ENCODE measurements around the gene ATAD3C.

ATAD3C gene

GRCh38 chr1:1419813-1420653 is 29.5 kb upstream of the ATAD3C start:
- no peak overlapping the region for H3K9ac ChIP-seq
- no peak overlapping the region for H2AFZ ChIP-seq (ENCODE audit: low read depth)
- H3K4me2 ChIP-seq: no peak overlapping the region

GRCh38 chr1:1420654-1421141 is 28.8 kb upstream of the ATAD3C start:
- no peaks in the 10 kb centered on the region for H3K36me3 ChIP-seq (ENCODE audit: insufficient read depth)
- H3K27ac ChIP-seq: no peak overlapping the region
- H4K20me1 ChIP-seq (ENCODE audit: insufficient read depth): no peaks in the 10 kb centered on the region
- H3K4me2 ChIP-seq: no peak overlapping the region
- no peak overlapping the region for H3K4me3 ChIP-seq (IDR thresholded peaks at IDR 0.05; ENCODE audit: insufficient read depth, low read depth, low read length)
- TF ChIP-seq CTCF (conservative IDR thresholded peaks at IDR 0.05; ENCODE audit: low read depth, low read length): no peak
- no peak overlapping the region for H2AFZ ChIP-seq (ENCODE audit: low read depth)
- peaks cover 13% of the 10 kb centered on the region for H3K4me1 ChIP-seq (ENCODE audit: low read depth, poor library complexity, severe bottlenecking)
- no peak overlapping the region for H3K9ac ChIP-seq
- 0 out of 2 replicates have a peak, but pooled peaks cover 4% of the 10 kb centered on the region for H3K27me3 ChIP-seq (ENCODE audit: insufficient read depth, low read depth)
- no peaks in the 10 kb centered on the region for H3K79me2 ChIP-seq (ENCODE audit: insufficient read depth, low read depth)

More at GRCh38 chr1:1419813-1420653, 29.5 kb upstream of the ATAD3C start:
- H3K4me1 ChIP-seq (ENCODE audit: low read depth, poor library complexity, severe bottlenecking): peaks cover 13% of the 10 kb centered on the region
- no peak overlapping the region for H3K4me3 ChIP-seq (IDR thresholded peaks at IDR 0.05; ENCODE audit: insufficient read depth, low read depth, low read length)
- 0 out of 2 replicates have a peak, but pooled peaks cover 4% of the 10 kb centered on the region for H3K27me3 ChIP-seq (ENCODE audit: insufficient read depth, low read depth)
- no peaks in the 10 kb centered on the region for H3K36me3 ChIP-seq (ENCODE audit: insufficient read depth)
- H4K20me1 ChIP-seq (ENCODE audit: insufficient read depth): no peaks in the 10 kb centered on the region
- TF ChIP-seq CTCF (conservative IDR thresholded peaks at IDR 0.05; ENCODE audit: low read depth, low read length): no peak
- no peak overlapping the region for H3K27ac ChIP-seq
- no peaks in the 10 kb centered on the region for H3K79me2 ChIP-seq (ENCODE audit: insufficient read depth, low read depth)

DNA sequence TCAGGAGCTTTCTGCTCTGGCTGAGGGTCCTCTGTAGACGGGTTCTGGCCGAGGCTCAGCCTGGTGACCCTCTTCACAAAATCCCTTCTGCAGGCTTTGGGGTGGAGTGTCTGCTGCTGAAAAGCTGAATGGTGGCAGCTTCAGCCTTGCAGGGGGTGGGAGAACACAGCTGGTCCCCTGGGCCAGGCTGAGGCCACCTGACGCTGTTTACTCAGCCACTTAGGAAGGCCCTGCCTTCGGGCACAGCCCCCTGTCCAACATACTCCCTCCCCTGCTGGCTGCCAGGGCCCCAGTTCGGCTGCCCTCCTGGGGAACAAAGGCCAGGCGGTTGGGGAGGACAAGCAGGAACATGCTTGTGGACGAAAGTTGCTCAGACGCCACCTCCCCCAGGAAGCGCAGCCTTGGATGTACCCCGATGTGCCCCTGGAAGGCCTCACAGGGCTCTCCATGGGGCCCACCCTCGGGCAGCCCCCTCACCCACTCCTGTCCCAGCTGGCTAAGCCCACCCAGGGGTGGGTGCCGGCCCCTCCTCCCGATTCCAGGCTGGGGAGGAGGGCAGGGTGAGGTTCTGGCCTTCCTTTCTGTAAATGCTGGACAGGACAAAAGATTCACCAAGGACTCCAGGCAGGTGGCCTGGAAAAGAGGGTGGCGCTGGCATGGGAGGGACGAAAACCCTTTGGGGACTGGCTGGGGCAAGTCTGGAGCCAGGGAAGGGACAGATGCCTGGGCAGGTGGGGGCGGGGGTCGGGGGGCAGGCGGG is 28.2 kb upstream of the ATAD3C start, which contains the start of gene ANKRD65:
TSS of gene ANKRD65 (minus strand) at position 130 of the 760 bp plus-strand sequence. CDS start 271 bp downstream, outside the sequence.
- H3K9ac ChIP-seq: no peak within 1 kb of the TSS
- no peak within 1 kb of the TSS for H3K4me2 ChIP-seq
- no peak within 1 kb of the TSS for H3K4me3 ChIP-seq (IDR thresholded peaks at IDR 0.05; ENCODE audit: insufficient read depth, low read depth, low read length)
- H2AFZ ChIP-seq (ENCODE audit: low read depth): no peak within 1 kb of the TSS
- H3K79me2 ChIP-seq (ENCODE audit: insufficient read depth, low read depth): no peaks in the 10 kb centered on the region
- no peaks in the 10 kb centered on the region for H4K20me1 ChIP-seq (ENCODE audit: insufficient read depth)
- H3K4me1 ChIP-seq (ENCODE audit: low read depth, poor library complexity, severe bottlenecking): peaks cover 13% of the 10 kb centered on the region
- no peak within 1 kb of the TSS for H3K27ac ChIP-seq
- H3K27me3 ChIP-seq (ENCODE audit: insufficient read depth, low read depth): peaks cover 4% of the 10 kb centered on the region; the same call in 1 of the 2 replicates
- TF ChIP-seq CTCF (conservative IDR thresholded peaks at IDR 0.05; ENCODE audit: low read depth, low read length): no peak
- no peaks in the 10 kb centered on the region for H3K36me3 ChIP-seq (ENCODE audit: insufficient read depth)

- H3K36me3 ChIP-seq (ENCODE audit: insufficient read depth): no peaks in the 10 kb centered on the region
- H3K27me3 ChIP-seq (ENCODE audit: insufficient read depth, low read depth): peaks cover 4% of the 10 kb centered on the region; the same call in 1 of the 2 replicates
- no peaks in the 10 kb centered on the region for H3K79me2 ChIP-seq (ENCODE audit: insufficient read depth, low read depth)
- H3K4me2 ChIP-seq: 0 out of 2 replicates have a peak overlapping the region, but pooled peaks have one; percentile 14
- H3K27ac ChIP-seq: no peak overlapping the region
- no peak for TF ChIP-seq CTCF (conservative IDR thresholded peaks at IDR 0.05; ENCODE audit: low read depth, low read length)
- no peak overlapping the region for H3K9ac ChIP-seq
- no peaks in the 10 kb centered on the region for H4K20me1 ChIP-seq (ENCODE audit: insufficient read depth)
- peaks cover 13% of the 10 kb centered on the region for H3K4me1 ChIP-seq (ENCODE audit: low read depth, poor library complexity, severe bottlenecking)
- no peak overlapping the region for H3K4me3 ChIP-seq (IDR thresholded peaks at IDR 0.05; ENCODE audit: insufficient read depth, low read depth, low read length)
- H2AFZ ChIP-seq (ENCODE audit: low read depth): peak overlapping the region; percentile 42; the same call in 1 of the 2 replicates
These were observed 27.5 kb upstream of the ATAD3C start for GRCh38 chr1:1421907-1422464.
